Left renal cortex interstitium (tissue), 4 donors: Measurements from ENCODE around the gene NPRL2. TPM values are rescaled to one million over a fixed set of nuclear protein-coding genes. Genes with fewer than 3 reads are reported as not detected.

Source experiments
- polyA plus RNA-seq, 4 donors: library from polyadenylated mRNA; unstranded; fragments of 120-200 nt; gene quantifications; one replicate each; pipeline ENCODE4 v1.2.1, GENCODE V29; 2013; ENCODE audit not compliant: insufficient read length in 4 of 4

Gene NPRL2
- polyA plus RNA-seq, 4 donors, result 30.1 to 33.1 (median 32.2) TPM

Other genes starting within 250 kb of the NPRL2 start
- 100 to 1,000 TPM in 1 of 4 donors, 10 to 100 TPM in 3; 68.6 to 101 (median 80.4) TPM for gene SEMA3F, start 195.5 kb downstream of the NPRL2 start, polyA plus RNA-seq
- not detected for gene GNAT1, start 159.2 kb downstream of the NPRL2 start, polyA plus RNA-seq
- 1 to 10 TPM; 4.4 to 8.4 (median 7.8) TPM for gene SLC38A3, start 145.5 kb downstream of the NPRL2 start, polyA plus RNA-seq
- gene GNAI2, start 114.6 kb downstream of the NPRL2 start, polyA plus RNA-seq, result 100 to 1,000 TPM; 176 to 232 (median 220) TPM
- gene SEMA3B, start 81.6 kb downstream of the NPRL2 start, polyA plus RNA-seq, result 100 to 1,000 TPM in 3 of 4 donors, 10 to 100 TPM in 1; 71.0 to 119 (median 108) TPM
- gene LSMEM2, start 71.7 kb downstream of the NPRL2 start, polyA plus RNA-seq, result under 1 TPM; 0.25 to 0.82 (median 0.53) TPM
- gene IFRD2, start 58.3 kb downstream of the NPRL2 start, polyA plus RNA-seq, result 10 to 100 TPM; 34.8 to 51.9 (median 48.5) TPM
- 1 to 10 TPM; 2.8 to 4.3 (median 3.6) TPM for gene HYAL3, start 51.4 kb downstream of the NPRL2 start, polyA plus RNA-seq
- 10 to 100 TPM in 2 of 4 donors, 1 to 10 TPM in 2; 7.3 to 13.0 (median 10.3) TPM for gene NAA80, start 51.4 kb downstream of the NPRL2 start, polyA plus RNA-seq
- gene HYAL1, start 47.2 kb downstream of the NPRL2 start, polyA plus RNA-seq, result 1 to 10 TPM; 6.4 to 7.8 (median 7.4) TPM
- 100 to 1,000 TPM in 1 of 4 donors, 10 to 100 TPM in 3; 63.2 to 101 (median 74.4) TPM for gene HYAL2, start 28.0 kb downstream of the NPRL2 start, polyA plus RNA-seq
- 10 to 100 TPM; 23.8 to 32.6 (median 25.6) TPM for gene TUSC2, start 22.6 kb downstream of the NPRL2 start, polyA plus RNA-seq
- 10 to 100 TPM; 16.7 to 22.7 (median 21.2) TPM for gene RASSF1, start 9.9 kb downstream of the NPRL2 start, polyA plus RNA-seq
- gene ZMYND10, start 5.0 kb downstream of the NPRL2 start, polyA plus RNA-seq, result 1 to 10 TPM; 3.1 to 5.1 (median 4.4) TPM
- 10 to 100 TPM; 13.7 to 17.7 (median 15.0) TPM for gene CYB561D2, start 87 bp upstream of the NPRL2 start, polyA plus RNA-seq
- gene TMEM115, start 8.7 kb upstream of the NPRL2 start, polyA plus RNA-seq, result 10 to 100 TPM; 33.8 to 52.1 (median 42.6) TPM
- 10 to 100 TPM; 13.3 to 18.6 (median 16.3) TPM for gene CACNA2D2, start 152.9 kb upstream of the NPRL2 start, polyA plus RNA-seq
- 10 to 100 TPM; 15.4 to 20.8 (median 17.4) TPM for gene C3orf18, start 217.0 kb upstream of the NPRL2 start, polyA plus RNA-seq
- gene HEMK1, start 218.7 kb upstream of the NPRL2 start, polyA plus RNA-seq, result 10 to 100 TPM; 18.7 to 32.1 (median 25.6) TPM